GM23338 (cell line): ENCODE data around the gene SCNN1B. TPM values are rescaled to one million over a fixed set of nuclear protein-coding genes. Genes with fewer than 3 reads are reported as not detected.

Experiments
- ATAC-seq: fragments of 200-7000 bp; cut with Tn5 transposase; 3 replicates; pipeline ENCODE4 v1.9.1; 2020
- DNase-seq: peaks from one replicate; pipeline ENCODE4 v3.0.0-alpha.2; 2015; ENCODE audit warnings: low spot score
- H2AFZ ChIP-seq: fragments of 200-600 bp; sonication (generic); 2 replicates; pipeline ENCODE4 v1.8.0; 2016; ENCODE audit warnings: antibody characterized with exemption, mild to moderate bottlenecking, moderate library complexity
- H3F3A ChIP-seq: fragments of 200-600 bp; sonication (generic); replicated peaks from 2 replicates; pipeline ENCODE4 v1.8.0; 2017; ENCODE audit warnings: antibody characterized with exemption, mixed run types, low read depth
- H3K27ac ChIP-seq: fragments of 200-600 bp; sonication (generic); 2 replicates; pipeline ENCODE4 v1.6.1; 2016; ENCODE audit warnings: low read depth
- H3K27me3 ChIP-seq: fragments of 200-600 bp; sonication (generic); 2 replicates; pipeline ENCODE4 v1.8.0; 2016; ENCODE audit warnings: mild to moderate bottlenecking, mixed run types, moderate library complexity; ENCODE audit not compliant: insufficient read depth
- H3K36me3 ChIP-seq: fragments of 200-600 bp; sonication (generic); 2 replicates; pipeline ENCODE4 v1.8.0; 2016; ENCODE audit warnings: mild to moderate bottlenecking; ENCODE audit not compliant: insufficient read depth
- H3K4me1 ChIP-seq: fragments of 200-600 bp; sonication (generic); 2 replicates; pipeline ENCODE4 v1.8.0; 2016; ENCODE audit warnings: mild to moderate bottlenecking, moderate library complexity; ENCODE audit not compliant: insufficient read depth
- H3K4me2 ChIP-seq: fragments of 200-600 bp; sonication (generic); 2 replicates; pipeline ENCODE4 v1.7.1; 2017; ENCODE audit warnings: mixed run types
- H3K4me3 ChIP-seq: fragments of 200-600 bp; sonication (generic); 2 replicates; pipeline ENCODE4 v1.6.1; 2016; ENCODE audit warnings: mixed run types
- H3K79me2 ChIP-seq: fragments of 200-600 bp; sonication (generic); replicated peaks from 2 replicates; pipeline ENCODE4 v1.8.0; 2017; ENCODE audit warnings: mild to moderate bottlenecking; ENCODE audit not compliant: insufficient read depth
- H3K9me2 ChIP-seq: fragments of 200-600 bp; sonication (generic); 2 replicates; pipeline ENCODE4 v1.8.0; 2017; ENCODE audit not compliant: insufficient read depth
- H4K20me1 ChIP-seq: fragments of 200-600 bp; sonication (generic); replicated peaks from 2 replicates; pipeline ENCODE4 v1.8.0; 2017; ENCODE audit warnings: mild to moderate bottlenecking; ENCODE audit not compliant: insufficient read depth
- H3K27ac Mint-ChIP-seq: 2 replicates; pipeline ENCODE4 v1.8.0; 2020; ENCODE audit warnings: inconsistent platforms, mild to moderate bottlenecking, moderate library complexity, mixed read lengths
- H3K27me3 Mint-ChIP-seq: 3 replicates; pipeline ENCODE4 v1.8.0; 2022; ENCODE audit warnings: low read depth, mild to moderate bottlenecking, moderate library complexity, mixed read lengths, inconsistent platforms; ENCODE audit not compliant: insufficient read depth, poor library complexity
- H3K36me3 Mint-ChIP-seq: 3 replicates; pipeline ENCODE4 v1.8.0; 2021; ENCODE audit warnings: low read depth, mild to moderate bottlenecking, inconsistent platforms, moderate library complexity, mixed read lengths
- H3K4me1 Mint-ChIP-seq: 3 replicates; pipeline ENCODE4 v1.8.0; 2020; ENCODE audit warnings: mild to moderate bottlenecking, inconsistent platforms, mixed read lengths
- H3K4me3 Mint-ChIP-seq: 3 replicates; pipeline ENCODE4 v1.8.0; 2021; ENCODE audit warnings: moderate library complexity, mild to moderate bottlenecking, inconsistent platforms, mixed read lengths
- H3K9me3 Mint-ChIP-seq: 3 replicates; pipeline ENCODE4 v1.8.0; 2020; ENCODE audit warnings: moderate library complexity, mild to moderate bottlenecking, inconsistent platforms, mixed read lengths
- CREB1 ChIP-seq: fragments of 250-450 bp; sonication (Bioruptor Pico); IDR thresholded peaks from 2 replicates; pipeline ENCODE4 v1.5.0; 2020; ENCODE audit warnings: low read depth, mild to moderate bottlenecking, moderate library complexity
- EZH2 ChIP-seq: fragments of 200-600 bp; sonication (generic); IDR thresholded peaks from one replicate; pipeline ENCODE4 v1.8.0; 2017; ENCODE audit warnings: antibody characterized with exemption, mild to moderate bottlenecking, low read depth; ENCODE audit not compliant: unreplicated experiment
- EZH2phosphoT487 ChIP-seq: fragments of 200-600 bp; sonication (generic); IDR thresholded peaks from one replicate; pipeline ENCODE4 v1.8.1; 2018; ENCODE audit warnings: antibody characterized with exemption; ENCODE audit not compliant: unreplicated experiment
- NANOG ChIP-seq: IDR thresholded peaks from 2 replicates; pipeline ENCODE4 v1.6.1; 2016; ENCODE audit warnings: antibody characterized with exemption, borderline replicate concordance
- POLR2AphosphoS5 ChIP-seq: IDR thresholded peaks from 2 replicates; pipeline ENCODE4 v1.6.1; 2016; ENCODE audit warnings: antibody characterized with exemption, low read depth
- STAT1 ChIP-seq: IDR thresholded peaks from one replicate; pipeline ENCODE4 v1.6.1; 2016; ENCODE audit warnings: antibody characterized with exemption; ENCODE audit not compliant: unreplicated experiment
- ZNF114 ChIP-seq: fragments of 250-450 bp; sonication (Bioruptor Pico); IDR thresholded peaks from 2 replicates; pipeline ENCODE4 v1.5.0; 2020; ENCODE audit warnings: mild to moderate bottlenecking, moderate library complexity
- ZNF331 ChIP-seq: fragments of 250-450 bp; sonication (Bioruptor Pico); IDR thresholded peaks from 2 replicates; pipeline ENCODE4 v1.5.0; 2020; ENCODE audit warnings: low read depth, mild to moderate bottlenecking, moderate library complexity
- polyA plus RNA-seq: library from polyadenylated mRNA; unstranded; fragments of >200 nt; fragmentation: Nextera tagmentation; extraction: Ambion mirVana; gene quantifications from 2 replicates; pipeline ENCODE4 v1.2.1, GENCODE V29; 2016
- total RNA-seq: library from RNA; depleted of rRNA; stranded (reverse); fragments of >200 nt; shearing (Covaris generic); gene quantifications from 2 replicates; pipeline ENCODE4 v1.2.3, GENCODE V29; 2014
- TF ChIP-seq, protein P1 (sequence below): IDR thresholded peaks from one replicate; pipeline ENCODE4 v1.6.1; 2018; ENCODE audit warnings: antibody characterized with exemption; ENCODE audit not compliant: unreplicated experiment
- TF ChIP-seq, protein P2 (sequence below): IDR thresholded peaks from 2 replicates; pipeline ENCODE4 v1.6.1; 2016; ENCODE audit warnings: antibody characterized with exemption
- TF ChIP-seq, protein P3 (sequence below), 2 experiments: fragments of 200-600 bp in 1 of 2; sonication (generic) in 1 of 2; conservative IDR thresholded peaks; 2 replicates each; pipeline versions ENCODE4 v1.5.1 to v1.6.1; 2016 to 2017; ENCODE audit warnings: antibody characterized with exemption in 2 of 2, low read depth in 2 of 2, mild to moderate bottlenecking in 2 of 2, moderate library complexity in 1 of 2

The SCNN1B gene
- total and polyA plus RNA-seq, 2 experiments from 2014 or later = 0.78 to 1.1 TPM

DNA sequence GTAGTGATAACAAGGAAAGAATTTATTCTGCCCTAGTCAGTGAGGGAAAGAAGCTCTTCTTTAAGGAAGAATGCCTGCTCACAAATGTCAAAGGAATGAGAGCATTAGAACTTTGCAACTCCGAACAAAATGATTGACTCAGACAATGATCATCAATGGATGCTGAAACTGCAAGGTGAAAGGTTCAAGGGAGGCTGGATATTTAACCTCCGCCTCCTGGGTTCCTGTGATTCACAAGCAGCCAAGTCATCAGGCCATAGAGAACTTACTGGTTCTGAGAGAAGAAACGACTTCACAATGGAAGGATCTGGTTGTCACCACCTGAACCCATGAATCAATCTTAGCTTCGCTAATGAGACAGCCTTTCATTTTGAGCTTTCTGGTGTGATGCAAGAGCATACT lies 16.0 kb upstream of the SCNN1B start:
- Histone ChIP-seq H3K27ac (no peak overlapping the region), H4K20me1 (no peaks in the 10 kb centered on the region), H3K4me2 (no peak overlapping the region), H3K9me2 (peaks cover 4% of the 10 kb centered on the region; the same call in 1 of the 2 replicates), H3K27me3 (no peaks in the 10 kb centered on the region), H3F3A (no peaks in the 10 kb centered on the region), H2AFZ (no peak overlapping the region), H3K79me2 (no peaks in the 10 kb centered on the region), H3K36me3 (no peaks in the 10 kb centered on the region), H3K4me3 (no peak overlapping the region), H3K4me1 (no peaks in the 10 kb centered on the region)
- H3K27me3 Mint-ChIP-seq = peaks cover 3% of the 10 kb centered on the region
- H3K9me3 Mint-ChIP-seq = no peaks in the 10 kb centered on the region; the same call in 2 of the 3 replicates
- DNase-seq = no peak
- no peak overlapping the region for H3K4me3 Mint-ChIP-seq
- no peaks in the 10 kb centered on the region for H3K36me3 Mint-ChIP-seq
- no peaks in the 10 kb centered on the region for H3K4me1 Mint-ChIP-seq
- TF ChIP-seq ZNF114 (CRISPR knock-in tag) (no peak), CREB1 (CRISPR knock-in tag) (no peak), NANOG (no peak), EZH2phosphoT487 (no peak), STAT1 (no peak), POLR2AphosphoS5 (no peak)
- TF ChIP-seq, protein P1, sequence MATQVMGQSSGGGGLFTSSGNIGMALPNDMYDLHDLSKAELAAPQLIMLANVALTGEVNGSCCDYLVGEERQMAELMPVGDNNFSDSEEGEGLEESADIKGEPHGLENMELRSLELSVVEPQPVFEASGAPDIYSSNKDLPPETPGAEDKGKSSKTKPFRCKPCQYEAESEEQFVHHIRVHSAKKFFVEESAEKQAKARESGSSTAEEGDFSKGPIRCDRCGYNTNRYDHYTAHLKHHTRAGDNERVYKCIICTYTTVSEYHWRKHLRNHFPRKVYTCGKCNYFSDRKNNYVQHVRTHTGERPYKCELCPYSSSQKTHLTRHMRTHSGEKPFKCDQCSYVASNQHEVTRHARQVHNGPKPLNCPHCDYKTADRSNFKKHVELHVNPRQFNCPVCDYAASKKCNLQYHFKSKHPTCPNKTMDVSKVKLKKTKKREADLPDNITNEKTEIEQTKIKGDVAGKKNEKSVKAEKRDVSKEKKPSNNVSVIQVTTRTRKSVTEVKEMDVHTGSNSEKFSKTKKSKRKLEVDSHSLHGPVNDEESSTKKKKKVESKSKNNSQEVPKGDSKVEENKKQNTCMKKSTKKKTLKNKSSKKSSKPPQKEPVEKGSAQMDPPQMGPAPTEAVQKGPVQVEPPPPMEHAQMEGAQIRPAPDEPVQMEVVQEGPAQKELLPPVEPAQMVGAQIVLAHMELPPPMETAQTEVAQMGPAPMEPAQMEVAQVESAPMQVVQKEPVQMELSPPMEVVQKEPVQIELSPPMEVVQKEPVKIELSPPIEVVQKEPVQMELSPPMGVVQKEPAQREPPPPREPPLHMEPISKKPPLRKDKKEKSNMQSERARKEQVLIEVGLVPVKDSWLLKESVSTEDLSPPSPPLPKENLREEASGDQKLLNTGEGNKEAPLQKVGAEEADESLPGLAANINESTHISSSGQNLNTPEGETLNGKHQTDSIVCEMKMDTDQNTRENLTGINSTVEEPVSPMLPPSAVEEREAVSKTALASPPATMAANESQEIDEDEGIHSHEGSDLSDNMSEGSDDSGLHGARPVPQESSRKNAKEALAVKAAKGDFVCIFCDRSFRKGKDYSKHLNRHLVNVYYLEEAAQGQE = no peak
- TF ChIP-seq, protein P2, sequence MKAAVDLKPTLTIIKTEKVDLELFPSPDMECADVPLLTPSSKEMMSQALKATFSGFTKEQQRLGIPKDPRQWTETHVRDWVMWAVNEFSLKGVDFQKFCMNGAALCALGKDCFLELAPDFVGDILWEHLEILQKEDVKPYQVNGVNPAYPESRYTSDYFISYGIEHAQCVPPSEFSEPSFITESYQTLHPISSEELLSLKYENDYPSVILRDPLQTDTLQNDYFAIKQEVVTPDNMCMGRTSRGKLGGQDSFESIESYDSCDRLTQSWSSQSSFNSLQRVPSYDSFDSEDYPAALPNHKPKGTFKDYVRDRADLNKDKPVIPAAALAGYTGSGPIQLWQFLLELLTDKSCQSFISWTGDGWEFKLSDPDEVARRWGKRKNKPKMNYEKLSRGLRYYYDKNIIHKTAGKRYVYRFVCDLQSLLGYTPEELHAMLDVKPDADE = no peak
- no peak overlapping the region for H3K27ac Mint-ChIP-seq
- no peak for ATAC-seq

DNA sequence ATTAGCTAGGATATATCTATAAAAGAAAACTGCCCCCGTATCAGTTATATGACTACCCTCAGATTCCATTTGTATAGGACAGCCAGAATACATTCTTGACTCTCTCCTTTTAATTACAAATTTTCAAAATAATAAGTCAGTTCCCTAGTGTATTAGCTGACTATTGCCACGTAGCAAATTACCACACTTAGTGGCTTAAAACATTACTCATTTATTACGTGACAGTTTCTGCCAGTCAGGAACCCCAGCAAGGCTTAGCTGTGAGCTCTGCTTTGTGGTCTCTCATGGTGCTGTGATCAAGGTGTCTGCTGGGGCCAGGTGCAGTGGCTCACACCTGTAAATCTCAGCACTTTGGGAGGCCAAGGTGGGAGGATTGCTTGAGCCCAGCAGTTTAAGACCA lies 13.9 kb upstream of the SCNN1B start:
- Mint-ChIP-seq H3K9me3 (no peaks in the 10 kb centered on the region), H3K4me1 (no peaks in the 10 kb centered on the region), H3K27me3 (peaks cover 2% of the 10 kb centered on the region), H3K27ac (no peak overlapping the region), H3K36me3 (no peaks in the 10 kb centered on the region), H3K4me3 (no peak overlapping the region)
- H3K4me1 ChIP-seq = no peaks in the 10 kb centered on the region
- no peaks in the 10 kb centered on the region for H3K36me3 ChIP-seq
- H3K4me3 ChIP-seq = no peak overlapping the region
- no peak overlapping the region for H3K27ac ChIP-seq
- H3K4me2 ChIP-seq = no peak overlapping the region
- H3K9me2 ChIP-seq = peaks cover 4% of the 10 kb centered on the region; the same call in 1 of the 2 replicates
- H3K27me3 ChIP-seq = no peaks in the 10 kb centered on the region
- peak overlapping the region; percentile 23; the same call in 1 of the 2 replicates for H2AFZ ChIP-seq
- no peaks in the 10 kb centered on the region for H3F3A ChIP-seq
- no peaks in the 10 kb centered on the region for H4K20me1 ChIP-seq
- DNase-seq (no peak), ATAC-seq (no peak)
- H3K79me2 ChIP-seq = no peaks in the 10 kb centered on the region
- TF ChIP-seq ZNF331 (no peak), STAT1 (no peak), EZH2phosphoT487 (no peak), EZH2 (no peak), ZNF114 (CRISPR knock-in tag) (no peak)
- TF ChIP-seq, protein P2 = no peak
- TF ChIP-seq, protein P1 = no peak
- TF ChIP-seq, protein P3, sequence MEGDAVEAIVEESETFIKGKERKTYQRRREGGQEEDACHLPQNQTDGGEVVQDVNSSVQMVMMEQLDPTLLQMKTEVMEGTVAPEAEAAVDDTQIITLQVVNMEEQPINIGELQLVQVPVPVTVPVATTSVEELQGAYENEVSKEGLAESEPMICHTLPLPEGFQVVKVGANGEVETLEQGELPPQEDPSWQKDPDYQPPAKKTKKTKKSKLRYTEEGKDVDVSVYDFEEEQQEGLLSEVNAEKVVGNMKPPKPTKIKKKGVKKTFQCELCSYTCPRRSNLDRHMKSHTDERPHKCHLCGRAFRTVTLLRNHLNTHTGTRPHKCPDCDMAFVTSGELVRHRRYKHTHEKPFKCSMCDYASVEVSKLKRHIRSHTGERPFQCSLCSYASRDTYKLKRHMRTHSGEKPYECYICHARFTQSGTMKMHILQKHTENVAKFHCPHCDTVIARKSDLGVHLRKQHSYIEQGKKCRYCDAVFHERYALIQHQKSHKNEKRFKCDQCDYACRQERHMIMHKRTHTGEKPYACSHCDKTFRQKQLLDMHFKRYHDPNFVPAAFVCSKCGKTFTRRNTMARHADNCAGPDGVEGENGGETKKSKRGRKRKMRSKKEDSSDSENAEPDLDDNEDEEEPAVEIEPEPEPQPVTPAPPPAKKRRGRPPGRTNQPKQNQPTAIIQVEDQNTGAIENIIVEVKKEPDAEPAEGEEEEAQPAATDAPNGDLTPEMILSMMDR (conservative IDR thresholded peaks at IDR 0.05; ENCODE audit: low read depth in 2 of 2) = no peak
